ENCODE data around the gene FAM120A. TPM values are rescaled to one million over a fixed set of nuclear protein-coding genes. Genes with fewer than 3 reads are reported as not detected.

FAM120A gene
- total RNA-seq, 2 experiments from 2014 or later = 112 to 116 TPM

- Mint-ChIP-seq H3K36me3 (ENCODE audit: low read depth) (peaks cover 29% of the 10 kb centered on the region), H3K4me3 (peak within 1 kb of the TSS; percentile 87), H3K27me3 (ENCODE audit: low read depth) (no peaks in the 10 kb centered on the region), H3K4me1 (ENCODE audit: low read depth) (peaks cover 45% of the 10 kb centered on the region), H3K27ac (peak within 1 kb of the TSS; percentile 84), H3K9me3 (no peaks in the 10 kb centered on the region)
- CTCF ChIA-PET = interaction anchor here (1.1 to 3.4 kb wide), 4 partner anchors 11 to 113 kb away, joined by 3 to 18 read pairs (median 8); no protein-coding TSS in a partner anchor
- intact Hi-C loops (cut with micrococcal nuclease) = loop anchor here (1.0 to 10.0 kb wide), 10 partner anchors 10 to 714 kb away; partner anchors contain the start of genes BARX1, BICD2 and ZNF484
- DNase-seq = peak; percentile 92
Observed at GRCh38 chr9:93453047-93453914, 1.8 kb downstream of the FAM120A start, which contains the start of gene FAM120AOS. Gene FAM120AOS (minus strand): TSS chr9:93453581. CDS start chr9:93452709, 872 bp downstream.

GRCh38 chr9:93456022-93456421 is 4.5 kb downstream of the FAM120A start:
- Mint-ChIP-seq H3K27me3 (ENCODE audit: low read depth) (no peaks in the 10 kb centered on the region), H3K27ac (peak overlapping the region; percentile 62), H3K36me3 (ENCODE audit: low read depth) (peaks cover 24% of the 10 kb centered on the region), H3K9me3 (no peaks in the 10 kb centered on the region), H3K4me1 (ENCODE audit: low read depth) (peaks cover 57% of the 10 kb centered on the region), H3K4me3 (peak overlapping the region; percentile 23)
- DNase-seq = no peak
- intact Hi-C loops (cut with micrococcal nuclease) = loop anchor here (10.0 kb wide), 1 partner anchor 499 kb away; the partner anchor contains the start of gene BARX1
- CTCF ChIA-PET = interaction anchor here (1.1 kb wide), 1 partner anchor 18 kb away, joined by 3 read pairs; no protein-coding TSS in a partner anchor

- CTCF ChIA-PET = interaction anchor here (0.6 to 1.1 kb wide), 3 partner anchors 10 to 109 kb away, joined by 3 to 4 read pairs (median 3); no protein-coding TSS in a partner anchor
- Mint-ChIP-seq H3K9me3 (no peaks in the 10 kb centered on the region), H3K4me1 (ENCODE audit: low read depth) (peaks cover 59% of the 10 kb centered on the region), H3K4me3 (peak overlapping the region; percentile 23), H3K36me3 (ENCODE audit: low read depth) (peaks cover 24% of the 10 kb centered on the region), H3K27ac (peak overlapping the region; percentile 62), H3K27me3 (ENCODE audit: low read depth) (no peaks in the 10 kb centered on the region)
- DNase-seq = no peak
- intact Hi-C loops (cut with micrococcal nuclease) = loop anchor here (10.0 kb wide), 1 partner anchor 498 kb away; the partner anchor contains the start of gene BARX1
Observed at GRCh38 chr9:93456504-93456903, 5.0 kb downstream of the FAM120A start.

- no peaks in the 10 kb centered on the region for H3K9me3 Mint-ChIP-seq
- no peaks in the 10 kb centered on the region for H3K27me3 Mint-ChIP-seq (ENCODE audit: low read depth)
- H3K4me3 Mint-ChIP-seq = no peak overlapping the region
- H3K4me1 Mint-ChIP-seq (ENCODE audit: low read depth) = peaks cover 62% of the 10 kb centered on the region
- H3K27ac Mint-ChIP-seq = peak overlapping the region; percentile 62
- intact Hi-C loops (cut with micrococcal nuclease) = loop anchor here (10.0 kb wide), 1 partner anchor 498 kb away; the partner anchor contains the start of gene BARX1
- H3K36me3 Mint-ChIP-seq (ENCODE audit: low read depth) = peaks cover 24% of the 10 kb centered on the region
- CTCF ChIA-PET = interaction anchor here (0.6 to 1.1 kb wide), 3 partner anchors 10 to 109 kb away, joined by 3 to 4 read pairs (median 3); no protein-coding TSS in a partner anchor
- DNase-seq = no peak
Observed at GRCh38 chr9:93457006-93457405, 5.5 kb downstream of the FAM120A start.

- no peaks in the 10 kb centered on the region for H3K9me3 Mint-ChIP-seq
- CTCF ChIA-PET = no interaction called here
- H3K36me3 Mint-ChIP-seq (ENCODE audit: low read depth) = peaks cover 12% of the 10 kb centered on the region
- DNase-seq = no peak
- no peak overlapping the region for H3K4me3 Mint-ChIP-seq
- no peaks in the 10 kb centered on the region for H3K27me3 Mint-ChIP-seq (ENCODE audit: low read depth)
- peaks cover 77% of the 10 kb centered on the region for H3K4me1 Mint-ChIP-seq (ENCODE audit: low read depth)
- intact Hi-C loops (cut with micrococcal nuclease) = loop anchor here (10.0 kb wide), 1 partner anchor 496 kb away; the partner anchor contains the start of gene BARX1
- no peak overlapping the region for H3K27ac Mint-ChIP-seq
Observed at GRCh38 chr9:93458712-93459111, 7.2 kb downstream of the FAM120A start.

GRCh38 chr9:93459432-93459847 is 8.0 kb downstream of the FAM120A start:
- H3K4me1 Mint-ChIP-seq (ENCODE audit: low read depth) = peaks cover 77% of the 10 kb centered on the region

GRCh38 chr9:93460689-93461413 is 9.4 kb downstream of the FAM120A start:
- H3K9me3 Mint-ChIP-seq = no peaks in the 10 kb centered on the region
- H3K27ac Mint-ChIP-seq = peak overlapping the region; percentile 32
- no peak overlapping the region for H3K4me3 Mint-ChIP-seq
- no peaks in the 10 kb centered on the region for H3K27me3 Mint-ChIP-seq (ENCODE audit: low read depth)
- DNase-seq = no peak
- CTCF ChIA-PET = no interaction called here
- H3K36me3 Mint-ChIP-seq (ENCODE audit: low read depth) = peaks cover 10% of the 10 kb centered on the region
- H3K4me1 Mint-ChIP-seq (ENCODE audit: low read depth) = peaks cover 83% of the 10 kb centered on the region
- intact Hi-C loops (cut with micrococcal nuclease) = no loop called here

More at GRCh38 chr9:93459432-93459847, 8.0 kb downstream of the FAM120A start:
- Mint-ChIP-seq H3K27ac (no peak overlapping the region), H3K27me3 (ENCODE audit: low read depth) (no peaks in the 10 kb centered on the region), H3K4me3 (no peak overlapping the region), H3K9me3 (no peaks in the 10 kb centered on the region), H3K36me3 (ENCODE audit: low read depth) (peaks cover 12% of the 10 kb centered on the region)
- intact Hi-C loops (cut with micrococcal nuclease) = loop anchor here (10.0 kb wide), 1 partner anchor 495 kb away; the partner anchor contains the start of gene BARX1
- DNase-seq = no peak
- CTCF ChIA-PET = interaction anchor here (0.6 kb wide), 1 partner anchor 662 kb away, joined by 3 read pairs; no protein-coding TSS in a partner anchor

GRCh38 chr9:93461414-93461743 is 9.9 kb downstream of the FAM120A start:
- intact Hi-C loops (cut with micrococcal nuclease) = no loop called here
- DNase-seq = no peak
- no peak overlapping the region for H3K4me3 Mint-ChIP-seq
- CTCF ChIA-PET = no interaction called here
- no peaks in the 10 kb centered on the region for H3K9me3 Mint-ChIP-seq
- peaks cover 83% of the 10 kb centered on the region for H3K4me1 Mint-ChIP-seq (ENCODE audit: low read depth)
- H3K36me3 Mint-ChIP-seq (ENCODE audit: low read depth) = peaks cover 8% of the 10 kb centered on the region
- H3K27ac Mint-ChIP-seq = no peak overlapping the region
- no peaks in the 10 kb centered on the region for H3K27me3 Mint-ChIP-seq (ENCODE audit: low read depth)

- no peak overlapping the region for H3K4me3 Mint-ChIP-seq
- no peak overlapping the region for H3K27ac Mint-ChIP-seq
- peaks cover 7% of the 10 kb centered on the region for H3K36me3 Mint-ChIP-seq (ENCODE audit: low read depth)
- peaks cover 83% of the 10 kb centered on the region for H3K4me1 Mint-ChIP-seq (ENCODE audit: low read depth)
- intact Hi-C loops (cut with micrococcal nuclease) = no loop called here
- CTCF ChIA-PET = no interaction called here
- no peak for DNase-seq
- no peaks in the 10 kb centered on the region for H3K27me3 Mint-ChIP-seq (ENCODE audit: low read depth)
- no peaks in the 10 kb centered on the region for H3K9me3 Mint-ChIP-seq
Observed at GRCh38 chr9:93461821-93462220, 10.3 kb downstream of the FAM120A start.

- peaks cover 2% of the 10 kb centered on the region for H3K36me3 Mint-ChIP-seq (ENCODE audit: low read depth)
- intact Hi-C loops (cut with micrococcal nuclease) = loop anchor here (1.0 kb wide), 1 partner anchor 10 kb away; the partner anchor contains the start of gene FAM120AOS
- H3K4me3 Mint-ChIP-seq = no peak overlapping the region
- no peak for DNase-seq
- peaks cover 86% of the 10 kb centered on the region for H3K4me1 Mint-ChIP-seq (ENCODE audit: low read depth)
- CTCF ChIA-PET = interaction anchor here (0.5 to 1.9 kb wide), 3 partner anchors 10 to 461 kb away, joined by 3 to 12 read pairs (median 3); partner anchors contain the start of gene FAM120AOS
- H3K9me3 Mint-ChIP-seq = no peaks in the 10 kb centered on the region
- H3K27ac Mint-ChIP-seq = peak overlapping the region; percentile 65
- H3K27me3 Mint-ChIP-seq (ENCODE audit: low read depth) = no peaks in the 10 kb centered on the region
Observed at GRCh38 chr9:93463638-93464248, 12.3 kb downstream of the FAM120A start.

GRCh38 chr9:93464395-93464794 is 12.9 kb downstream of the FAM120A start:
- H3K27me3 Mint-ChIP-seq (ENCODE audit: low read depth) = no peaks in the 10 kb centered on the region
- CTCF ChIA-PET = interaction anchor here (1.9 kb wide), 1 partner anchor 11 kb away, joined by 12 read pairs; the partner anchor contains the start of gene FAM120AOS
- intact Hi-C loops (cut with micrococcal nuclease) = no loop called here
- peak overlapping the region; percentile 26 for H3K27ac Mint-ChIP-seq
- no peak overlapping the region for H3K4me3 Mint-ChIP-seq
- no peaks in the 10 kb centered on the region for H3K36me3 Mint-ChIP-seq (ENCODE audit: low read depth)
- peaks cover 84% of the 10 kb centered on the region for H3K4me1 Mint-ChIP-seq (ENCODE audit: low read depth)
- DNase-seq = no peak
- H3K9me3 Mint-ChIP-seq = no peaks in the 10 kb centered on the region
